Measurements from ENCODE around the gene IGSF22.

Gene IGSF22

GRCh38 chr11:18726040-18726439 lies at the start of gene IGSF22:
Gene IGSF22, minus strand, starts transcription at chr11:18726188. Its CDS starts 1,952 bp downstream, at chr11:18724236.
- DNase-seq (ENCODE audit: low read depth, low spot score), result peak; percentile 27

GRCh38 chr11:18774801-18775200 lies 48.8 kb upstream of the IGSF22 start:
- no peak for DNase-seq (ENCODE audit: low read depth, low spot score)

DNA sequence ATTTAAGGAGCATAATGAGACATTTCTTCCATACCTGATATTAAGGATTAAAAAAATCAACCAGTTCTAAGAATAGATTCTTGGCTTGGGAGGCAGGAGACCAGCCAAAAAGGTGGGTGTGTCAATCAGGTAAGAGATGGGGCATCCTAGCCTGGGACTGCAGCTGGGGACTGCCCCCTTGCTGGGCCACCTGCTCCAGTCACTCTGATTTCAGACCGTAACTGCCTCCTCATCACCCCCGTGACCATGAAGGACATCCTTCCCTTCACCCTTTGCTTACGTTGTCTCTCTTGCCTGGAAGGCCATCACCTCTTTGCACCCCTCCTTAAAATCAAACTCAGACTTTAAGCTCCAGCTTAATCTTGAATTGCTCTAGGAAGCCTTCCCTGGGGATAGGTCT lies 47.7 kb upstream of the IGSF22 start:
- DNase-seq (ENCODE audit: low read depth, low spot score), result no peak

- no peak for DNase-seq (ENCODE audit: low read depth, low spot score)
Observed at GRCh38 chr11:18773104-18773503, 47.1 kb upstream of the IGSF22 start.

DNA sequence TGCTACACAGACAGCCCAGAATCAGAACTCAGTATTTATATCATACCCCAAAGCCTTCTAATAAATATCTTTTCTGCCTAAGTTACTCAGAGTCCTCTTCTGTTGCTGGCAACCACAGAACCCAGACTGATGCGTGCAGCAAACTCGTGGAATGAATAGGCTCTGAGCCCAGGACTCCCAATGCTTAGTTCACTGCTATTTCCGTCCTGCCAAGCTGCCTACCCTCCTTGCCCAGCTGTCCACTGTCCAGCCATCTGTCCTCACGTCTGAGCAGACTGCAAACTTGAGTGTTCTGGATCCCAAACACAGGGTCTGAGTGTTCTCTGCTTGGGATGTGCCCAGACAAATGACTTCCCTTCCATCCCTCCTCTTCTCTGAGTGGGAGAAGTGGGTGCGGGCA lies 46.2 kb upstream of the IGSF22 start:
- DNase-seq (ENCODE audit: low read depth, low spot score), result no peak

- DNase-seq (ENCODE audit: low read depth, low spot score), result no peak
Observed at GRCh38 chr11:18771266-18772035, 45.5 kb upstream of the IGSF22 start.

GRCh38 chr11:18770479-18771125 lies 44.6 kb upstream of the IGSF22 start:
- DNase-seq (ENCODE audit: low read depth, low spot score), result no peak

- DNase-seq (ENCODE audit: low read depth, low spot score), result no peak
Observed at GRCh38 chr11:18769802-18770456, 43.9 kb upstream of the IGSF22 start.

DNA sequence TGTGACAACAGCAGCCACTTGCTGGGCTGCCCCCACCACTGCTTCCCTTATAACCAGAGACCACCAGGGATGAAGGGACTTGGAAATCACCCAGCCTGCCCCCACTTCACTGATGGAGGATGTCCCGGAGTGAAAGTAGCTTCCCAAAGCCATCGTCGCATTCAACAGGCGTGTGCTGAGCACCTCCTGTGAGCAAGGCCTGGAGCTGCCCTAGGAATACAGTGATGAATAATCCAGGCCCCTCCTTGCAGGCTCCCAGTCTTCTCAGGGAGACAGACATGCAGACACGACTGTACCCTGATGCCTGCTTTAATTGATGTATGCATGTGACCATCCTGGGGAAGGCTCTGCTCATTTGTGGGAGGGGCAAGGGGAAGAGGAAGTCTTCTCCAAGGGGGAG lies 43.0 kb upstream of the IGSF22 start:
- DNase-seq (ENCODE audit: low read depth, low spot score), result no peak

- DNase-seq (ENCODE audit: low read depth, low spot score), result no peak
Observed at GRCh38 chr11:18768472-18768901, 42.5 kb upstream of the IGSF22 start.

GRCh38 chr11:18766015-18766414 lies 40.0 kb upstream of the IGSF22 start:
- DNase-seq (ENCODE audit: low read depth, low spot score), result no peak

GRCh38 chr11:18765554-18765953 lies 39.6 kb upstream of the IGSF22 start:
- DNase-seq (ENCODE audit: low read depth, low spot score), result no peak

DNA sequence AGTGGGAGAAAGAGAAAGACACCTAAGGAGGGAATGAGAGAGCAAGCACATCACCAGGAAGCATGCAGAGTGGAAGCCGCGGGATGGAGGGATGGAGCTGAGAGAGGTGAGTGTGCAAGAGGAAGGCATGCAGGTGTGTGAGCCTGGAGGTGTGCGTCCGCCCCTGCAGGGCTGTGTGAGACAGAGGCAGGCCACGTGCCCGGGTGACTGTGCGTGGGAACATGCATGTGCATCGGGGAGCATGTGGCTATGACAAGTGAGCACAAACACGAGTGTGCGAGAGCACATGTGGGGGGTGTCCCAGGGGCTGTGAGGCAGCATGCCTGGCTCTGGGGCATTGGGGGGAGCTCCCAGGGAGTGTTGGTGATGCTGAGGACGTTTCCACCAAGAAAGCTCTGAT lies 35.8 kb upstream of the IGSF22 start:
- DNase-seq (ENCODE audit: low read depth, low spot score), result no peak

- no peak for DNase-seq (ENCODE audit: low read depth, low spot score)
Observed at GRCh38 chr11:18761144-18761543, 35.2 kb upstream of the IGSF22 start.

DNA sequence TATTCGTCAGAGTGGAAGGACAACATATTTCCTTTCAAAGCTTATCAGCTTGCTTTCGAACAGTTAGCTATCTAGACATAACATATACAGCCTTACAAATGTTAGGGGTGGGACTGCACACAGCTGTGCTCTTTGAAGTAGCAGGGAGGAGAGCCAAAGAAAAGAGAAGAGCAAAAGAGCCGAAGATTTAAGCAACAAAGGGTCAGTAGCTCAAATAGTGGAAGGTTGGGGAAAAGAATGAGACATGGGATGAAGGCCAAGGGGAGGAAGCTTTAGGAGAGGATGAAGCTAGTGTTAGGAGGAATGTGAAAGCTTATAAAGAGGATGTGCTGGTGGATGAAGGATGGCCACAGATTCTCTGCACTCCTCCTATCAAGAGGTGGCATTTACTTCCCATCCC lies 31.8 kb upstream of the IGSF22 start:
- no peak for DNase-seq (ENCODE audit: low read depth, low spot score)

GRCh38 chr11:18756889-18757288 lies 30.9 kb upstream of the IGSF22 start:
- DNase-seq (ENCODE audit: low read depth, low spot score), result no peak

DNA sequence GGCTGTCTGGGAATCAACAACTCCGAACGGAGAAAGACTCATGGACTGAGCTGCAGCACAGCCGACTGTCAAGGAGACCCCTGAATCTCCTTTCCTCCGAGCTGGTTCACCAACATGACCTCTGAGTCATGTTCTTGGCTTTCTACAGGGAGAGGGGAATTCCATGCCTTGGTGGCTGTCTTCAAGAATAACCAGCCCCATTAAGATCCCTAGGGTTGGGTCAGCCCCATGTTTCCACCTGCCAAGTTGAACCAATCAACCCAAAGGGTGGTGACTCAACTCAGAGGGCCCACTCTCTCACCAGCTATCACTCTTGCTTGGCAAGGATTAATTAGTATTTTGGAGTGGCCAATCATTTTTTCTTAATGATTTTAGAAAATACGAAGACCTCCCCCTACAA lies 28.3 kb upstream of the IGSF22 start:
- DNase-seq (ENCODE audit: low read depth, low spot score), result no peak

DNA sequence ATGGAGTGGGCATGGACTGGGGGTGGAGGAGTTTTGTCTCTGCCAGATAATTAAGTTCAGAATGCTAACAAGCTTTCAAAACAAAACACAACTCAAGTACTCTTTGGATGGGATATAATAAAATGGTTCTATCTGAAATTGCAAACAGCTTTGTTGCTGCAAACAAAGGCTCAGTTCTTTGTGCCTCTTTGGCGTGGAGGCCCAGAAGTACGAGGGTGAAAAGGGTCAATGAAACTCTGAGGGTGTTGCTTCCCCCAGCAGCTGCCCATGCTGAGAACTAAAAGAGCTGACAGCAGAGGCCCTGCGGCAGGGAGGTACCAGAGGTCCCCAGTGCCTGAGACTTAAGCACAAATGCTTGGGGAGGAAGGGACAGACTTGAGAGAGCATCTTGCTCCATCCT lies 26.5 kb upstream of the IGSF22 start:
- no peak for DNase-seq (ENCODE audit: low read depth, low spot score)

DNA sequence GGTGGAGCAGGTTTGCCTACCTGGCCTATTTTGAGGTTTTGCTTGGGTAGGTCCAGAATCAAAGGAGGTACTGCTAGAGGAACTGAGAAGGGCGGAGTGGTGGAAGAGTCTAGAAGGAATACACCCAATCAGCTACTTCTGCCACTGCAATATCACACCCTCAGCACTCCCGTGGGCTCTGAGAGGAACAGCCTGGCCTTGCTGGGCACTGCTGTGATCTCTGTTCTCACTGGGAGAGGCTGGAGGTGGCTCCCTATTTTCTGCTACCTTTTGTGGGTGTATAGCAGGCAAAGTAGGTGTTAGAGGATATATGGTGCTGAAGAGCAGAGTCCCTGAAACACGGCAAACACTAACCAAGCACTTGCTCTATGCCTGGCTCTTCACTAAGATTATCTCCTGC lies 25.0 kb upstream of the IGSF22 start:
- DNase-seq (ENCODE audit: low read depth, low spot score), result no peak

DNA sequence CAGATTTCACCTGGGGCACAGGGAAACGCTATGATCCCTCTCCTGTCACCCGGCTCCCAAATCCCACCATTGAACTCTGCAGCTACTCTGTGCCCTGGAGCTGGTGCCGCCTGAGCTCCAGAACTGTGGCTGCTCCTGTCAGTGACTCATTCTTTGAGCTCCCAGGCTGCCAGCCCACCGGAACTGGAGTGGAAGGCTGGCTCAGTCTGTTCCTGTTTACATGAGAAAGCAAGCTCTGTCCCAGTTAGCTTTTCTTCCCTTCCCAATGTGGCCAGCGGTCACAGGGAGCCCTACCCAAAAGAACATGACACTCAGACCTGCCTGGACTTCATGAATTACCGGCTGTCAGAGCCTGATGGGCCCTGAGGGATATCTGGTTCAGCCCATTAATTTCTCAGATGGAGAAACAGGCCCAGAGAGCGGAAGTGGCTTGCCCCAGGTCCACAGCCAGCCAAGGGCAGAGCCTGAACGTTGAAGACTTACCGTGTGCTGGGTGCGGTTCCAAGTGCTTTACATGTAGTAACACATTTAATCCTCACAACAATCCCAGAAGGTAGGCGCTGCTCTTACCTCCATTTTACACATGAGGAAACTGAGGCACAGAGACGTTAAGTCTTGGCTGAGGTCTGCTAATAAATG lies 23.8 kb upstream of the IGSF22 start:
- DNase-seq (ENCODE audit: low read depth, low spot score), result peak; percentile 86

GRCh38 chr11:18748766-18749365 lies 22.9 kb upstream of the IGSF22 start:
- no peak for DNase-seq (ENCODE audit: low read depth, low spot score)

- no peak for DNase-seq (ENCODE audit: low read depth, low spot score)
Observed at GRCh38 chr11:18745251-18745650, 19.3 kb upstream of the IGSF22 start.
